Stimulated activated CD4-positive, alpha-beta T cell treated with anti-CD3 and anti-CD28 coated beads, Interleukin-4, amount 100 ng/mL, for 48 hours (primary cell): ENCODE measurements around the gene SMCO2.

Source experiments
- DNase-seq, 2 donors: peaks; one replicate each; pipeline ENCODE4 v3.0.0-alpha.2; 2020; ENCODE audit warnings: low read depth in 2 of 2

The SMCO2 gene

GRCh38 chr12:27499377-27499776 is 52.8 kb downstream of the SMCO2 start:
- DNase-seq = no peak

DNA sequence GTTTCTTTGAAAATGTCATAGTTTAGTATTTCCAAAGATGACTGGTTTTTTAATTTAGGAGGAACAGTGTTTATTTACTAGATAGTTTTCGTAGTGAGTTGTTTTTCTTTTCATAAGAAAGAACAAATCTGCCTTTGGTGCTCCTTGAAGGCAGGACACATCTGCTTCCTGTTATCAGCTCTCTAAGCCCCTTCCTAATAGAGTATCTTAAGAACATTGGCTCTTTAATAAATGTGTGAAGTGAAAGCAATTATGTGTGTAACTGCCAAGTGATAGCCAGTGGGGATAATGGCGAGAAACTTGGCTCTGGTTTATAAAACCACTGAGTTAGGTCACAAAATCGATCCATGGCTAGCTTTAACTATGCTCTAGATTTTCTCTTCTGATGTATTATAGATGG is 54.0 kb downstream of the SMCO2 start:
- DNase-seq = no peak

- no peak for DNase-seq
Measured at GRCh38 chr12:27502021-27502435, 55.5 kb downstream of the SMCO2 start.

DNA sequence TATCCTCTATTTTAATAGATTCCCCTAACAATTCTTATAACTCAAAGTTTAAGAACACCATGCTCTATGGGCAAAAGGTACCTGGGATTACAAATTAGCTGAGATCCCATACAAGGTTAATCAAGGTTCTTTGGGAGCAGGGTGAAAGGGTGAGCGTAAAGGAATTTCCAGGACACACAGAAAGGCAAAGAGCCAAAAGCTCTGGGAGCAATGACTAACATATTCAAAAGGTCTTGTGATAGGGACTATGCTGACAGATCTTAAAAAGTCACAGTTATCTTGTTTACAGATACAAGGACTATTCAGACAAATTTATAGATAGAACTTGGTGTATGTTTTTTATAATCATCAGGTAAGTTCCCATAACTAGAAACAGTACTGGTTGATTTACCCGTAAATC is 58.0 kb downstream of the SMCO2 start:
- no peak for DNase-seq

- no peak for DNase-seq
Measured at GRCh38 chr12:27505109-27505508, 58.6 kb downstream of the SMCO2 start.

DNA sequence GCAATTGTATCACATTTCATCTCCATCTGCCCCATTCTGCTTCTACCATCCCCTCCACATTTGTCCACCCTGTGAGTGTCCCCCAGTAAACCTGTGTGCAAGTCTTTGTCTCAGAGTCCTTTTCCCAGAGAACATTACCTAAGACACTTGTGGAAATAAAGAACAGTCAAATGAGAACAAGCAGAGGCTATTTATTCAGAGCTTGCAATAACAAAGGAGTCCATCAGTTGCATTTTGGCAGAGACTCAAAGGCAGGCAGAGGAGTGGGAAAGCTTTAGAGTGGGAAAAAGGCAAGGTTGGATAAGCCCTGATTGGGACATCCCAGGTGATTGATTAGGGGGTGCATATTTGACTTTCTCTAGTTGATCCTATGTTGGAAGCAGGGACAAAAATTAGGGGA is 59.2 kb downstream of the SMCO2 start:
- no peak for DNase-seq

GRCh38 chr12:27506645-27507189 is 60.2 kb downstream of the SMCO2 start:
- DNase-seq = no peak

- no peak for DNase-seq
Measured at GRCh38 chr12:27508736-27509431, 62.3 kb downstream of the SMCO2 start.

DNA sequence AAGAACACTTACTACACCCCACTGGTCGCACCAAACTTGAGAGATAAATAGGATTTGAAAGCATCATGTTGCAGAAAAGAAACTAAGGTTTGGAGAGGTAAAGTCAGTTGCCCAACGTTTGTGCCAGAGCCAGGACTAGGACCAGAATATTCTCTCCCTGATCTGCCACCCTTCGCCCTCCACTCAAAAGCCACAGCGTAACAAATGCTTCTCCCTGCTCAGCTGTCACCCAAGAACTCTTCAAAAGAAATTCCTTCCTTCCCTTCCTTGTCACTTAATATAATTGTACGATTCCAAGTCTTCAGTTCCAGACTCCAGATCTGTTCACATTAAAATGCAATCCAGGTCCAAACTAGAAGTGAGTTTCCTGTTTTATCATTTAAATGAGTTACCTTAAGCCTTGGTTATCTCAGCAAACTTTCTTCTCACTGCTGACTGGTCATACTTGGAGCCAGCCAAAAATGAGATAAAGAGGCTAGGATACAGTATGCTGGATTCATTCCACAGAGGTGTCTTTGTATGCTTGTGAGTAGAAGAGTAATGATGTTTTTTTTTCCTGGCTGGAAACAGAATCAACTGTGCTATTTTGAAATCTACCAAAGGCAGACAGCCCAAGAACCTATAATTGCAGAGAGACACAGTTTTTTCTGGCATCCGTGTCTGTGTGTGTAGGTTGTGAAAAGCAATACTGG is 64.6 kb downstream of the SMCO2 start:
- DNase-seq = no peak

- no peak for DNase-seq
Measured at GRCh38 chr12:27511723-27512045, 65.1 kb downstream of the SMCO2 start.

- no peak for DNase-seq
Measured at GRCh38 chr12:27513155-27513824, 66.8 kb downstream of the SMCO2 start.

GRCh38 chr12:27515671-27516070 is 69.1 kb downstream of the SMCO2 start:
- no peak for DNase-seq

DNA sequence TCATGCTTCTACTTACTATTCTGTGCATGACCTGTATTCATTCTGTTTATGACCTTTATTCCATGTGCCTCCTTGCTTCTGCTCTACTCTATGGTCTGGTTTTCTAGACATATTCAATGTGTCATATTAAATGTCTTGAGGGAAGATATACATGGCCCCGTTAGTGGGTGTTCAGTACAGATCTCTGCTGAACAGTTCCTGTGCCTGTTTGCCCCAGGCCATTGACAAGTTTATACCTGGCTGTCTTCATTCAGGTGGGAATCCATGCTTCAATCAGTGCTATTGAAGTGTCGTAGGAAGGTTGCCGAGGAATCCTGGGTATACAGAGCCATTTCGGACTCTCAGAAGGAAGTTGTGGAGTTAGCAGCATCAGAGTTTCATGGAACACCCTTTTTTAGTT is 70.1 kb downstream of the SMCO2 start:
- no peak for DNase-seq

GRCh38 chr12:27517546-27517945 is 71.0 kb downstream of the SMCO2 start:
- no peak for DNase-seq

DNA sequence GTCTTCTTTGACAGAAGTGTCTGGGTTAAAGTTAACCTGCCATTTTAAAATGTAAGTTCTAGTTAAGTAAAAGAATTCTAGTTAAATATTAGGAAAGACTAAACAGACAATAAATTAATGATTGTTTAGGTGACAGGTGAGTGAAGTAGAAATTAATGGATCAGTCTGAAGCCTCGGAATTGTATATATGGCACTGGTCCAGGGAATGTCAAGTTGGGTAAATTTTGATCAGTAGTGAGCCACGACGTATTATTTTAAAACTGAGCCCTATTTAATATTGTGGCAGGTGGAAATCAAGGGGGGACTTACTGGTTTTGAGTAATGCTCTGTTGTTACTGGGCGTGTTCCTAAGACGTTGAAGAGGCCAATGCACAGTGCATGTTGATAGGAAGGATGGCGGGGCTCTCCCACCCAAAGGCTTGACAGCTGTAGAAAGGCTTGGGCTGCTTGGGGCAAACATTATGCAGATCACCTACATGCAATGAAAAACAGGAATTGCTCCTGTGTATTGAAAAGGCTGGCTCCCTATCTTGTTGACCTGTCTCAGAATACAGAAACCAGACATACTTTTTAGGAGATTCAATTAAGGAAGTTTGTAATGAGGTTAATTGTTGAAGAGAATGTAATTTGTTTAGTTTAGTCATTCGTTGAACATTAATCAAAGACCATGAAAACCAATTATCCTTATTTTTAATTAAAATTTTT is 71.6 kb downstream of the SMCO2 start:
- DNase-seq = no peak

DNA sequence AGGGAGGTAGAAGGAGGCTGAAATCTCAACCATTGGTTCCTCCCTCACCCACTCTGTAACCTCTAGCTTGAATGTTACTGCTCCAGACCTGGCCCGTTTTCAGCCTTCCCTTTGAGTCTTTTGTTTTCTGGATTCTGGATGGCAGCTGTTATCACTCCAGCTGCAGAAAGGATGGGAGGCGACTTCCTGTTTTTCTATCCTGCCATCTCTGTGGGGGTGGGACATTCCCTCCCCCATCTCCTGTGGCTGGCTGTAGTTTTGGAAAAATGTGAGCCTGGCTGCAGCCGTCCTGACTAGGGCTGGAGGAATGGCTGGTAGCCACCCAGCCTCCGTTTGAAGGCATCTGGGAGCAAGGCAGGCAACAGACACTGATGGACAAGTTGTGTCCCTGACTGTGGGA is 74.5 kb downstream of the SMCO2 start:
- DNase-seq = no peak

- no peak for DNase-seq
Measured at GRCh38 chr12:27521981-27522380, 75.4 kb downstream of the SMCO2 start.

DNA sequence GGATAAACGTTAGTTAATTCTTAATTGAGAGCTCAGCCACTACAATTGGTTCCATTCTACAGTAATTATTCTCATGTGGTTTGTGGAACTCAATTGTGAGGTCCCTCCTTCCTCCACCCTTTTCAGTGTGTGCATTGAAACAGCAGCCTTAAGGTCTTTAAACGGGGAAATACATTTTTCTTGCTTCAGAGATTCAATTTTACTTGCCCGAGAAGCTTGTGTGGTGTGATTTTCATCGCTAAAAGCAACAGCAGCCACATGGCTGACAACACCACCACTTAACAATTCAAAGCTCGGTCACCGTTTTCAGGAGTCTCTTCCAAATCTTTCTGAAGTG is 76.7 kb downstream of the SMCO2 start:
- DNase-seq = no peak

DNA sequence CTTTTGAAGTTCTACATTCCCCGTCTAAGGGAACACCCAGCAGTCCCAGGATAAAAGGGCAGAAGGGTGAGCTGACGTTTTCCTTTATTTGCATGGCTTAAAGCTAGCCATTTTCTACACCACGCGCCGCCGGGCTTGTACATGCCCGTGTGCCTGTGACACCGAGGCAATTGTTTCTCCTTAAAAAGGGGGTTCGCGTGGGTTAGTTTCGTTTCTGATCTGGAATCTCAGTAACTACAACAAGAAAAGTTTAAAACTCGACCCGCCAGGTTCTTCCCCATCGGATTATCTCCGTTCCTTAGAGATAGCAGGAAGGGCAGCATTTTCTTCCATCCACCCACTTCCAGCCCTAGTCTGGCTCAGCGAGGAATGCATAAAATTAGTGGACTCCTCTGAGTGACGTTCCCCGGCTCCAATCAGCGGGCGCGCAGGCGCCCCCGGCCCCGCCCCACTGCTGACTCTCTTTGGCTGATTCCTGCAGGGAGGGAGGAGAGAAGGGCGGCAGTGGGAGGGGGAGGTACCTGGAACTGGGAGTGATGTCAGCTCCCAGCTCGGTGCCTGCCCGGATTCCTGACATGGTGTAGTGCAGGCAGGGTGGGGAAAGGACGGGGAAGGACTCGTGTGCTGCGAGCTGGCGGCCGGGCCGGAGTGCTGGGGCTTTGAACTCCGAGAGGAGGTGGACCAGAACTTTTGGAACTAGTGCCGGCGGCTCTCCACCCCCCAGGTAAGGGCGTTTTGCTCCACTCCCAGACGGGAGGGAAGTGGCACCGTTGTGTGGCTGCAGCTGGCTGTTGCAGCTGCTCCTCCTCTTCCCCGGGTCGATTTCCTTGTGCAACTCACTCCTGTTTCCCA is 77.3 kb downstream of the SMCO2 start, which contains the start of gene PPFIBP1:
PPFIBP1 (plus strand) TSS at position 565 of the 852 bp plus-strand sequence. CDS start 109,191 bp downstream, outside the sequence.
- peak; percentile 97 to 99 for DNase-seq

DNA sequence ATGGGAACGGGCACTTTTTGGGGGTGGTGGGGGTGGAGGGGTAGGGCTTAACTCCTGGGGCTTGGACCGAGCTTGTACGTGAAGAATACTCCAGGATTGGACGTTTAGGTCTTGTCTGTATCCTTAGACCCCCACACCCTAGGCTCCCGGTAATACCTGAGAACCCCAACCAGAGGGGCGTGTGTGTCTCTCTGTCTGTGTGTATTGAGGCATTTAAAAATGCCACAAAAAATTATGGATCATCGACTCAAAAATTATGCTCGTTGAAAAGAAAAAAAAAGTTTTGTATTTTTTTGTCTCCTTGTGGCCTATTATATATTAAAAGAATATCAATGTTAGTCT is 77.9 kb downstream of the SMCO2 start:
- DNase-seq = no peak
